Liver (tissue), 9 donors: ENCODE results near the gene TENM3. TPM values are rescaled to one million over a fixed set of nuclear protein-coding genes. Genes with fewer than 3 reads are reported as not detected.

Experiments
- DNase-seq: peaks from one replicate; pipeline ENCODE4 v3.0.0-alpha.2; 2017; ENCODE audit warnings: low spot score
- H3K27ac ChIP-seq, 2 donors: one replicate each; pipeline ENCODE4 v1.7.0; 2013; ENCODE audit warnings: inconsistent platforms in 2 of 2, low read length in 2 of 2, control low read depth in 1 of 2, low read depth in 1 of 2, mild to moderate bottlenecking in 1 of 2
- H3K27me3 ChIP-seq, 4 donors: one replicate each; pipeline versions ENCODE4 v1.6.1 to v1.7.0; 2013; ENCODE audit warnings: low read length in 3 of 4, inconsistent platforms in 1 of 4, mild to moderate bottlenecking in 1 of 4, moderate library complexity in 1 of 4; ENCODE audit not compliant: control insufficient read depth in 4 of 4, insufficient read depth in 4 of 4
- H3K36me3 ChIP-seq, 4 donors: one replicate each; pipeline versions ENCODE4 v1.6.1 to v1.7.0; 2013; ENCODE audit warnings: low read length in 3 of 4, mild to moderate bottlenecking in 3 of 4, low read depth in 1 of 4, moderate library complexity in 1 of 4; ENCODE audit not compliant: control insufficient read depth in 4 of 4, insufficient read depth in 3 of 4
- H3K4me1 ChIP-seq, 4 donors: one replicate each; pipeline versions ENCODE4 v1.6.1 to v1.7.0; 2013; ENCODE audit warnings: low read length in 3 of 4, mild to moderate bottlenecking in 3 of 4, moderate library complexity in 1 of 4; ENCODE audit not compliant: control insufficient read depth in 4 of 4, insufficient read depth in 4 of 4
- H3K4me3 ChIP-seq, 3 donors: one replicate each; pipeline versions ENCODE4 v1.6.1 to v1.7.0; 2013; ENCODE audit warnings: low read length in 3 of 3, control low read depth in 1 of 3, low read depth in 1 of 3, mild to moderate bottlenecking in 1 of 3
- H3K9ac ChIP-seq, 2 donors: one replicate each; pipeline ENCODE4 v1.7.0; 2013; ENCODE audit warnings: low read length in 2 of 2, mild to moderate bottlenecking in 2 of 2, moderate library complexity in 2 of 2, control low read depth in 1 of 2, low read depth in 1 of 2
- H3K9me3 ChIP-seq, 4 donors: one replicate each; pipeline versions ENCODE4 v1.6.1 to v1.7.0; 2013; ENCODE audit warnings: low read length in 3 of 4; ENCODE audit not compliant: control insufficient read depth in 4 of 4
- CTCF ChIP-seq: fragments of 150-350 bp; IDR thresholded peaks from 2 replicates; pipeline ENCODE4 v1.5.1; 2017; ENCODE audit warnings: improper control_type of control experiment, low read depth, low read length; ENCODE audit not compliant: missing input control
- EGR1 ChIP-seq, 2 donors: IDR thresholded peaks; 2 replicates each; pipeline ENCODE4 v1.6.1; 2016 to 2018; ENCODE audit warnings: antibody characterized with exemption in 2 of 2, low read depth in 2 of 2
- FOXA1 ChIP-seq: IDR thresholded peaks from 2 replicates; pipeline ENCODE4 v1.6.1; 2016; ENCODE audit warnings: antibody characterized with exemption
- FOXA2 ChIP-seq: IDR thresholded peaks from 2 replicates; pipeline ENCODE4 v1.6.1; 2016; ENCODE audit warnings: antibody characterized with exemption
- GABPA ChIP-seq, 2 donors: IDR thresholded peaks in 1 of 2; conservative IDR thresholded peaks in 1 of 2; 2 replicates each; pipeline ENCODE4 v1.6.1; 2016; ENCODE audit warnings: antibody characterized with exemption in 2 of 2, mild to moderate bottlenecking in 1 of 2, moderate library complexity in 1 of 2
- HNF4A ChIP-seq, 2 donors: conservative IDR thresholded peaks; 2 replicates each; pipeline ENCODE4 v1.6.1; 2016; ENCODE audit warnings: antibody characterized with exemption in 2 of 2, mild to moderate bottlenecking in 2 of 2
- HNF4G ChIP-seq: IDR thresholded peaks from 2 replicates; pipeline ENCODE4 v1.6.1; 2016; ENCODE audit warnings: antibody characterized with exemption
- JUND ChIP-seq, 2 donors: IDR thresholded peaks; 2 replicates each; pipeline ENCODE4 v1.6.1; 2016; ENCODE audit warnings: antibody characterized with exemption in 2 of 2
- MAX ChIP-seq: IDR thresholded peaks from 2 replicates; pipeline ENCODE4 v1.6.1; 2016; ENCODE audit warnings: antibody characterized with exemption
- NR2F2 ChIP-seq: IDR thresholded peaks from 2 replicates; pipeline ENCODE4 v1.6.1; 2016; ENCODE audit warnings: antibody characterized with exemption
- RAD21 ChIP-seq, 2 donors: IDR thresholded peaks; 2 replicates each; pipeline ENCODE4 v1.6.1; 2016; ENCODE audit warnings: antibody characterized with exemption in 2 of 2, mild to moderate bottlenecking in 2 of 2
- REST ChIP-seq: IDR thresholded peaks from 2 replicates; pipeline ENCODE4 v1.6.1; 2016; ENCODE audit warnings: antibody characterized with exemption, mild to moderate bottlenecking
- SP1 ChIP-seq: IDR thresholded peaks from 2 replicates; pipeline ENCODE4 v1.6.1; 2018; ENCODE audit warnings: antibody characterized with exemption, mild to moderate bottlenecking
- TAF1 ChIP-seq: conservative IDR thresholded peaks from 2 replicates; pipeline ENCODE4 v1.6.1; 2016; ENCODE audit warnings: antibody characterized with exemption, mild to moderate bottlenecking
- YY1 ChIP-seq: IDR thresholded peaks from 2 replicates; pipeline ENCODE4 v1.6.1; 2016; ENCODE audit warnings: antibody characterized with exemption, mild to moderate bottlenecking
- WGBS: extraction: QIAGEN DNeasy Blood & Tissue Kit; methylation state at CpG from one replicate; pipeline ENCODE4 v1.1.7; 2013; 5-methylcytosine and 5-hydroxymethylcytosine counted together
- polyA plus RNA-seq, 2 donors: library from polyadenylated mRNA; stranded (reverse) in 1 of 2; unstranded in 1 of 2; fragments of 200-250 nt in 1 of 2; fragments of >200 nt in 1 of 2; fragmentation: Nextera tagmentation in 1 of 2; extraction: Ambion mirVana in 1 of 2; gene quantifications; one replicate each; pipeline versions ENCODE4 v1.2.1 to v1.2.3, GENCODE V29; 2013 to 2015
- total RNA-seq, 2 donors: library from RNA; depleted of rRNA; stranded (reverse); fragments of >200 nt; gene quantifications; one replicate each; pipeline ENCODE4 v1.2.3, GENCODE V29; 2014
- TF ChIP-seq, protein P1 (sequence below): IDR thresholded peaks from 2 replicates; pipeline ENCODE4 v1.6.1; 2016; ENCODE audit warnings: antibody characterized with exemption
- donor health status: healthy.
- donor health status: healthy.
- donor health status: healthy.
- donor health status: healthy.
- donor health status: healthy.

TENM3 gene
- total and polyA plus RNA-seq, 4 donors: 0.32 to 16.8 (median 0.70) TPM

GRCh38 chr4:182645511-182645910 is 402.3 kb downstream of the TENM3 start:
- no peaks in the 10 kb centered on the region for H3K4me1 ChIP-seq
- no peak overlapping the region for H3K9ac ChIP-seq
- peaks cover 0 to 7% (median 2%) of the 10 kb centered on the region in 4 donors for H3K9me3 ChIP-seq
- H3K36me3 ChIP-seq: no peaks in the 10 kb centered on the region
- WGBS: 98% methylated on average over 1 of the region's 1 CpG
- no peak overlapping the region for H3K27ac ChIP-seq
- no peaks in the 10 kb centered on the region for H3K27me3 ChIP-seq
- no peak for DNase-seq
- TF ChIP-seq EGR1 (IDR thresholded peaks at IDR 0.05; ENCODE audit: low read depth in 2 of 2): no peak
- TF ChIP-seq REST: no peak
- TF ChIP-seq TAF1: no peak
- TF ChIP-seq GABPA (IDR thresholded peaks at IDR 0.05 in 1 of 2, conservative IDR thresholded peaks at IDR 0.05 in 1 of 2): no peak
- no peak for TF ChIP-seq SP1
- no peak for TF ChIP-seq JUND (IDR thresholded peaks at IDR 0.05)
- no peak for TF ChIP-seq CTCF
- H3K4me3 ChIP-seq: no peak overlapping the region

- Histone ChIP-seq H3K36me3 (no peaks in the 10 kb centered on the region), H3K4me3 (no peak overlapping the region), H3K9me3 (peaks cover 0 to 7% (median 2%) of the 10 kb centered on the region in 4 donors), H3K27me3 (no peaks in the 10 kb centered on the region), H3K4me1 (no peaks in the 10 kb centered on the region), H3K9ac (no peak overlapping the region), H3K27ac (no peak overlapping the region)
- WGBS: 73% methylated on average over 4 of the region's 4 CpGs
- DNase-seq: no peak
- TF ChIP-seq CTCF: no peak
- TF ChIP-seq RAD21 (IDR thresholded peaks at IDR 0.05): no peak
- no peak for TF ChIP-seq FOXA2
- no peak for TF ChIP-seq EGR1 (IDR thresholded peaks at IDR 0.05; ENCODE audit: low read depth in 2 of 2)
- no peak for TF ChIP-seq FOXA1
- TF ChIP-seq HNF4G: no peak
- no peak for TF ChIP-seq HNF4A (conservative IDR thresholded peaks at IDR 0.05)
- TF ChIP-seq SP1: no peak
- no peak for TF ChIP-seq YY1
- TF ChIP-seq MAX: no peak
- no peak for TF ChIP-seq NR2F2
- TF ChIP-seq, protein P1, sequence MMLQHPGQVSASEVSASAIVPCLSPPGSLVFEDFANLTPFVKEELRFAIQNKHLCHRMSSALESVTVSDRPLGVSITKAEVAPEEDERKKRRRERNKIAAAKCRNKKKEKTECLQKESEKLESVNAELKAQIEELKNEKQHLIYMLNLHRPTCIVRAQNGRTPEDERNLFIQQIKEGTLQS: no peak
- TF ChIP-seq GABPA (IDR thresholded peaks at IDR 0.05 in 1 of 2, conservative IDR thresholded peaks at IDR 0.05 in 1 of 2): no peak
- TF ChIP-seq TAF1: no peak
- no peak for TF ChIP-seq JUND (IDR thresholded peaks at IDR 0.05)
- no peak for TF ChIP-seq REST
Measured at GRCh38 chr4:182647646-182648300, 404.6 kb downstream of the TENM3 start.
